CD4-positive, CD25-positive, alpha-beta regulatory T cell (primary cell): ENCODE data around the gene ARHGAP28. TPM values are rescaled to one million over a fixed set of nuclear protein-coding genes. Genes with fewer than 3 reads are reported as not detected.
"Not testable (repeated sequence)": the region's sequence is repeated elsewhere in the genome, so short reads cannot be mapped to it uniquely, and the experiment has no call there.

ENCODE experiments used
- ATAC-seq, 2 donors: fragments of 150-1000 bp; cut with Tn5 transposase; one replicate each; pipeline ENCODE4 v1.10.0; 2021; ENCODE audit warnings: low read depth in 2 of 2, moderate number of reproducible peaks in 2 of 2, moderate library complexity in 1 of 2
- DNase-seq, 3 donors: peaks; one replicate each; pipeline versions ENCODE4 v3.0.0 to v3.0.0-alpha.2; 2012 to 2022; ENCODE audit warnings: mixed read lengths in 1 of 3
- H3K27ac ChIP-seq: one replicate; pipeline ENCODE4 v1.7.0; 2013; ENCODE audit warnings: mild to moderate bottlenecking, low read length; ENCODE audit not compliant: insufficient read depth, poor library complexity, severe bottlenecking
- H3K27me3 ChIP-seq: one replicate; pipeline ENCODE4 v1.7.0; 2013; ENCODE audit warnings: low read length; ENCODE audit not compliant: control insufficient read depth, insufficient read depth
- H3K36me3 ChIP-seq: one replicate; pipeline ENCODE4 v1.7.0; 2013; ENCODE audit warnings: mild to moderate bottlenecking, low read length, moderate library complexity; ENCODE audit not compliant: control insufficient read depth, insufficient read depth
- H3K4me1 ChIP-seq: 2 replicates; pipeline ENCODE4 v1.7.0; 2013; ENCODE audit warnings: mild to moderate bottlenecking, low read length; ENCODE audit not compliant: insufficient read depth, control insufficient read depth, poor library complexity, severe bottlenecking
- H3K4me3 ChIP-seq: one replicate; pipeline ENCODE4 v1.7.0; 2013; ENCODE audit warnings: low read depth, mild to moderate bottlenecking, low read length, moderate library complexity
- H3K9me3 ChIP-seq, 2 experiments: 1 replicate in 1 of 2; 2 replicates in 1 of 2; pipeline ENCODE4 v1.7.0; 2013; ENCODE audit warnings: low read length in 2 of 2, mild to moderate bottlenecking in 1 of 2, moderate library complexity in 1 of 2; ENCODE audit not compliant: control insufficient read depth in 2 of 2
- H3K27ac Mint-ChIP-seq, 3 donors: one replicate each; pipeline ENCODE4 v1.8.0; 2020 to 2022; ENCODE audit warnings: mild to moderate bottlenecking in 3 of 3, mixed read lengths in 3 of 3, moderate library complexity in 2 of 3
- H3K27me3 Mint-ChIP-seq: one replicate; pipeline ENCODE4 v1.8.0; 2022; ENCODE audit warnings: mild to moderate bottlenecking, mixed read lengths
- H3K36me3 Mint-ChIP-seq: one replicate; pipeline ENCODE4 v1.8.0; 2020; ENCODE audit warnings: mixed read lengths
- H3K4me1 Mint-ChIP-seq, 4 donors: one replicate each; pipeline ENCODE4 v1.8.0; 2020 to 2022; ENCODE audit warnings: mixed read lengths in 4 of 4, mild to moderate bottlenecking in 1 of 4
- H3K4me3 Mint-ChIP-seq, 4 donors: one replicate each; pipeline ENCODE4 v1.8.0; 2020 to 2022; ENCODE audit warnings: mild to moderate bottlenecking in 4 of 4, mixed read lengths in 4 of 4, moderate library complexity in 3 of 4
- H3K9me3 Mint-ChIP-seq, 7 donors: one replicate each; pipeline ENCODE4 v1.8.0; 2020 to 2022; ENCODE audit warnings: mixed read lengths in 7 of 7, mild to moderate bottlenecking in 3 of 7, moderate library complexity in 2 of 7
- polyA plus RNA-seq, 4 donors: library from polyadenylated mRNA; unstranded; fragments of 300-500 nt; fragmentation: Illumina TruSeq; gene quantifications; one replicate each; pipeline ENCODE4 v1.2.3, GENCODE V29; 2021
- total RNA-seq: library from RNA; stranded (reverse); gene quantifications from one replicate; pipeline ENCODE4 v1.2.3, GENCODE V29; 2022

ARHGAP28 gene
- total and polyA plus RNA-seq, 5 donors from 2014 or later: not detected

DNA sequence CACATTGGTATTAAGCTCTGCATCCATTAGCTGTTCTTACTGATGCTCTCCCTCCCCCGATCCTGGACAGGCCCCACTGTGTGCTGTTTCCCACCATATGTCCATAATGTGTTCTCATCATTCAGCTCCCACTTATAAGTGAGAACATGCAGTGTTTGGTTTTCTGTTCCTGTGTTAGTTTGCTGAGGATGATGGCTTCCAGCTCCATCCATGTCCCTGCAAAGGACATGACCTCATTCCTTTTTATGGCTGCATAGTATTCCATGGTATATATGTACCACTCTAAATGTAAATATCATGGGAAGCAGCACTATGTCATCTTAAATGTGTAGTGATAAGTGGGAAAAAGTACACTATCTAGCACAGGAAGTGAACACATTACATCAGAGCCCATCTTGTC lies 116.0 kb downstream of the ARHGAP28 start:
- H3K4me1 Mint-ChIP-seq, H3K27me3 ChIP-seq, DNase-seq, H3K36me3 ChIP-seq, H3K4me3 ChIP-seq, H3K27ac ChIP-seq, H3K9me3 Mint-ChIP-seq, H3K4me1 ChIP-seq, H3K27ac Mint-ChIP-seq, H3K4me3 Mint-ChIP-seq, H3K27me3 Mint-ChIP-seq, ATAC-seq, H3K36me3 Mint-ChIP-seq, H3K9me3 ChIP-seq: not testable (repeated sequence)

DNA sequence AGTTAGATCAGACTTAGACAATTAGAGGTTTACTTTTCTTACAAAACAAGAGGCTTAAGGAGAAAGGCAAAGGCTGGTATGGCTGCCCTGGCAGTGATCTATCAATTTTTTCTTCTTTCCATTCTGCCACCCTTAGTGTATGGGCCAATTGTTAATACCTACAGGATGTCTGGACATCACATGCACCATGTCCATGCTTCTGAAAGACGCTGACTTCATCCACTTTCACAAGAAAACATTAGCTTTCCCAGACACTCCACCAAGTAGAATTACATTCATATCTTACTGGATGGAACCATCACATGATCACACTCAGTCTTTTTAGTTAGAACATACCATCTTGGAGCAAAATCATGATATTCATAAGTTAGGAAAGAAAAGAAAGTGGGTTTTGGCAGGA lies 120.9 kb downstream of the ARHGAP28 start:
- peaks cover 0 to 24% (median 4%) of the 10 kb centered on the region in 7 donors for H3K9me3 Mint-ChIP-seq
- no peak for DNase-seq
- no peaks in the 10 kb centered on the region for H3K27me3 Mint-ChIP-seq
- ATAC-seq: no peak
- Histone ChIP-seq H3K9me3 (no peaks in the 10 kb centered on the region), H3K27ac (no peak overlapping the region), H3K4me1 (no peaks in the 10 kb centered on the region), H3K27me3 (no peaks in the 10 kb centered on the region), H3K4me3 (no peak overlapping the region), H3K36me3 (no peaks in the 10 kb centered on the region)
- no peak overlapping the region for H3K4me3 Mint-ChIP-seq
- no peaks in the 10 kb centered on the region for H3K4me1 Mint-ChIP-seq
- no peaks in the 10 kb centered on the region for H3K36me3 Mint-ChIP-seq
- H3K27ac Mint-ChIP-seq: no peak overlapping the region

DNA sequence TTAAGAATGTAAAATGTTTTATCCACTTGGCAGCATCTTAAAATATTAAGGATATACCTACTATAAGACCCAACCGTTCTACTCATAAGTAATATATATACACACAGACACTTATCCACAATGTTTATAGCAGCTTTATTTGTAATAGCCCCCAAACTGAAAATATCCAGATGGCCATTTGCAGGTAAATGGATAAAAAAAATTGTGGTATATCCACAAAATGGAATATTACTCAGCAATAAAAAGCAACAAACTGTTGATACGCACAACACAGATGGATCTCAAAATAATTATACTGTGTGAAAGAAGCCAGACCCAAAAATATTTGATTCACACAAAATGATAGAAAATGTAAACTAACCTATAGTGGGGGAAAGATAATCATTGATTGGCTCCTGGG lies 122.0 kb downstream of the ARHGAP28 start:
- ATAC-seq: no peak
- no peak overlapping the region for H3K27ac Mint-ChIP-seq
- Histone ChIP-seq H3K4me1 (no peaks in the 10 kb centered on the region), H3K4me3 (no peak overlapping the region), H3K27me3 (no peaks in the 10 kb centered on the region), H3K9me3 (no peaks in the 10 kb centered on the region), H3K36me3 (no peaks in the 10 kb centered on the region), H3K27ac (no peak overlapping the region)
- no peak for DNase-seq
- no peaks in the 10 kb centered on the region for H3K27me3 Mint-ChIP-seq
- no peaks in the 10 kb centered on the region for H3K4me1 Mint-ChIP-seq
- H3K36me3 Mint-ChIP-seq: no peaks in the 10 kb centered on the region
- H3K9me3 Mint-ChIP-seq: peaks cover 0 to 16% (median 2%) of the 10 kb centered on the region in 7 donors
- no peak overlapping the region for H3K4me3 Mint-ChIP-seq

DNA sequence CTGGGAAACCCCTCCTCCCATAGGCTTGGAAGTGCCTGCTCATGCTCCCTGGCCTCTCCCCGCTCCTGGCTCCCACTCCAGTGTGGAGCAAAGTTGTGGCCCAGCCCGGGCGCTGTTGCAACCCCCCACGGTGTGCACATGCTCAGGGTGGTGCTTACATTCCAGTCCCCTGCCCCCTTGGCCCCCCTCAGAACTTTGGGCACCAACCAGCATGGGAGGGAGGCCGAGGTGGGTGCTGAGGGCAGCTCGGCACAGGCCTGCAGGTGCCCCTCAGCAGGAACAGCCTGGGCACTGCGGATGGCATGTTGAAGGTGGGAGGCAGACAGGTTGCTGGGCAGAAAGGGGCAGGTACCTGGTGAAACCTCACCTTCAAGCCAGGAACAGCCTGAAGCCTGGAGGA lies 125.3 kb downstream of the ARHGAP28 start:
- no peaks in the 10 kb centered on the region for H3K4me1 Mint-ChIP-seq

DNA sequence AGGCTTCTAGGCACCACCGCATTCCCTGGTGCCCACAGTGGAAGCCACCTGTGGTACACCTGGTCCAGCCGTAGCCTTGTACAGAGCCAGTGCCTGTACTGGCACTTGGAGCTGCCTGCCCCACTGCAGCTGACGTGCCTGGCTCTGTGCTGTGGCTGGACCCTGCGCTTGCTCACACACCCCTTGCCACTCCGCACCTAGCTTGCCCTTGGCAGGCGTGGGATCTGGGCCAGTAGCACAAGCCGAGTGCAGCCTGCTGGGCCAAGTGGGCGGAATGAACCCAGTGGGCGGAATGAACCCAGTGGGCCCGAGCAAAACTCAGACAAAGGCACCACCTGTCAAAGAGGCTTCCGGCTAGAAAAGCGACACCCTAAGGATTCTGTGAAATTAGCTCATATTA lies 126.3 kb downstream of the ARHGAP28 start:
- no peak overlapping the region for H3K27ac Mint-ChIP-seq

More for the DNA sequence above, 125.3 kb downstream of the ARHGAP28 start:
- DNase-seq (no peak), ATAC-seq (no peak)
- no peak overlapping the region for H3K4me3 Mint-ChIP-seq
- Histone ChIP-seq H3K9me3 (no peaks in the 10 kb centered on the region), H3K4me1 (no peaks in the 10 kb centered on the region), H3K36me3 (no peaks in the 10 kb centered on the region), H3K27ac (no peak overlapping the region), H3K4me3 (no peak overlapping the region), H3K27me3 (no peaks in the 10 kb centered on the region)
- H3K9me3 Mint-ChIP-seq: peaks cover 0 to 16% (median 2%) of the 10 kb centered on the region in 7 donors
- H3K36me3 Mint-ChIP-seq: no peaks in the 10 kb centered on the region
- H3K27ac Mint-ChIP-seq: no peak overlapping the region
- no peaks in the 10 kb centered on the region for H3K27me3 Mint-ChIP-seq

DNA sequence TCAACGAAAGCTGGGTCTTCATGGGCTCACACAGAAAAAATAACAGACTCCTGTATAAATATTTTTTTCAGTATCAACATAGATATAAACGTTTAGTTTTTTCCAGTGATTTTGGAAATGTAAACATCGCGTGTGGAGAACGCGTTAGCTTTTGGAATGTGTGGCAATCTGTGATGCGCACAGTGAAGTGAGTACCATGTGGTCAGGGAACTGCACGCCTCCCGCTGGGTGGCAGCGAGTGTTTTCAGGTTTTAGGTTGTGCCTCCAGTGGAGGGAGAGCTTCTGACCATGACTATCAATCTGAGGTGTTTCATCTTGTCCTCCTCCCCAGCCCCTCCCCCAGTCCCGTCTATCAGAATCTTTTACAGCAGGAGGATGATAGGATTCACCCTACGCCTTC lies 127.8 kb downstream of the ARHGAP28 start:
- no peaks in the 10 kb centered on the region for H3K4me1 ChIP-seq
- no peaks in the 10 kb centered on the region for H3K27me3 Mint-ChIP-seq
- H3K9me3 Mint-ChIP-seq: peaks cover 0 to 7% (median 2%) of the 10 kb centered on the region in 7 donors
- DNase-seq: no peak
- H3K27me3 ChIP-seq: no peaks in the 10 kb centered on the region
- no peaks in the 10 kb centered on the region for H3K4me1 Mint-ChIP-seq
- no peak overlapping the region for H3K27ac Mint-ChIP-seq
- H3K27ac ChIP-seq: no peak overlapping the region
- no peak overlapping the region for H3K4me3 Mint-ChIP-seq
- H3K36me3 ChIP-seq: no peaks in the 10 kb centered on the region
- no peaks in the 10 kb centered on the region for H3K36me3 Mint-ChIP-seq
- no peaks in the 10 kb centered on the region for H3K9me3 ChIP-seq
- ATAC-seq: no peak
- no peak overlapping the region for H3K4me3 ChIP-seq

More for the DNA sequence above, 126.3 kb downstream of the ARHGAP28 start:
- H3K36me3 Mint-ChIP-seq: no peaks in the 10 kb centered on the region
- no peak for DNase-seq
- no peak overlapping the region for H3K4me3 Mint-ChIP-seq
- Histone ChIP-seq H3K36me3 (no peaks in the 10 kb centered on the region), H3K27me3 (no peaks in the 10 kb centered on the region), H3K27ac (no peak overlapping the region), H3K4me1 (no peaks in the 10 kb centered on the region), H3K9me3 (no peaks in the 10 kb centered on the region), H3K4me3 (no peak overlapping the region)
- no peaks in the 10 kb centered on the region for H3K4me1 Mint-ChIP-seq
- peaks cover 0 to 16% (median 2%) of the 10 kb centered on the region in 7 donors for H3K9me3 Mint-ChIP-seq
- no peak for ATAC-seq
- H3K27me3 Mint-ChIP-seq: no peaks in the 10 kb centered on the region

DNA sequence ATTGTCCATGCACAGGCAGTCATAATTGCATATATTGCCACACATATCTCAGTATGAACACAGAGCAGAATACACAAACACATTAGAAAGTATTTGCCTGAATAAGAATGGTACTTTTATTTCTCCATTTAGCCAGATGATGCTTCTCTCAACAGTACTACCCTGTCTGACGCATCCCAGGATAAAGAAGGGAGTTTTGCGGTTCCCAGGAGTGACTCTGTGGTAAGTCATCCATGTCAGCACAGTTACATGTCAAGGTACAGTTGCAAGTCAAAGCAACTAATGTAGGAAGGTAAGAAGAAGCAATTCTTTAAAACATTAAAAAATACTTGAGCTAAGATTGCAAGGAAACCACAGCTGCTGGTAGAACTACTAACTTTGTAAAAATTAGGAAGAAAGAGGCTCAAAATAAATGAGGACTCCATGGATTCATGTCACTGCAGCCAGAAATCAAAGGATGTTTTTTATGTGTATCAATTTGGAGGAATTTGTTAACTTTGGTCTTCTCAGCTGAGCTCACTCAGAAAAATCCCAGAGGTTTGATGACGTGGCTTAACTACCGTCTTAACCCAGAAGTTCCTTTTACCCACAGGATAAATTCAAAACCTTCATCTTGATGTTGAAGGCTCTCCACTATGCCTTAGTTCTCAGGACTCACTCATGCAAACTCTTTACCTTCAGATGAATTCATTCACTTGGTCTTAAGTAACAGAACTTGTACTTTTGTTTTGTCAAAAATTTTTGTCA lies 130.3 kb downstream of the ARHGAP28 start:
- no peak overlapping the region for H3K4me3 ChIP-seq
- DNase-seq (no peak), ATAC-seq (no peak)
- no peaks in the 10 kb centered on the region for H3K9me3 ChIP-seq
- Mint-ChIP-seq H3K4me3 (no peak overlapping the region), H3K27me3 (no peaks in the 10 kb centered on the region), H3K9me3 (peaks cover 0 to 5% (median 0%) of the 10 kb centered on the region in 7 donors), H3K27ac (no peak overlapping the region), H3K4me1 (no peaks in the 10 kb centered on the region), H3K36me3 (no peaks in the 10 kb centered on the region)
- no peaks in the 10 kb centered on the region for H3K4me1 ChIP-seq
- no peaks in the 10 kb centered on the region for H3K27me3 ChIP-seq
- no peak overlapping the region for H3K27ac ChIP-seq
- no peaks in the 10 kb centered on the region for H3K36me3 ChIP-seq

DNA sequence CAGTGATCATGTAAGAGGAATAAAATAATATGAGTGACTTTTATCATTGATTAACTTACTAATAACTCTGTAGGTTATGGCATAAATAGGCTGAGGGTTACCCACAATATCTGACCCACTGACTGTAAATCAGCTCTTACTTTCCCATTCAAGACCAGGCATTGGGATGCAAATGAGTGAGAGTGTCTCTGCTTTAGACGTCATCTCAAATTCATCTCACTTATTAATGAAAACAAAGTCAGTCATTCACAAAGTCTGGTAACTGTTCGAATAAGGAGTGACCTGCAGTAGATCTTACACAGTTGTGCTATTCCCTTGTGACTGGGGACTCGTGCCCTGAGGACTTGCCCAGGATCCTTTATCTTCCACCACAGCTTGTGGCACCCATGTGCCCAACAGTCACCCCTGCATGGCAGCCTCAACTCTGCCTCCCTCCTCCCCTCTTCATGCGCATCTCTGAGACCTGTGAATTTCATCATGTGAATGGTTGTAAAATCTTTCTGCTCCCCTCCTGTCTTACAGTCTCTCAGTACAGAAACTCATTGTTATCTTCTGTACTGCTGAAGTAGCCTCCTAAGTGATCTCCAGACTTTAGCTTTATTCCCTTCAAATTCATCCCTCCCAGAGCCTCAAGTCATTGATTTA lies 131.4 kb downstream of the ARHGAP28 start:
- ATAC-seq: no peak
- Mint-ChIP-seq H3K4me3 (no peak overlapping the region), H3K4me1 (no peaks in the 10 kb centered on the region)

More for the DNA sequence above, 131.4 kb downstream of the ARHGAP28 start:
- H3K9me3 ChIP-seq: no peaks in the 10 kb centered on the region
- no peaks in the 10 kb centered on the region for H3K36me3 ChIP-seq
- DNase-seq: no peak
- Mint-ChIP-seq H3K36me3 (no peaks in the 10 kb centered on the region), H3K27ac (peak overlapping the region in 1 of 3 donors; percentile 28), H3K27me3 (no peaks in the 10 kb centered on the region), H3K9me3 (peaks cover 0 to 5% (median 0%) of the 10 kb centered on the region in 7 donors)
- no peaks in the 10 kb centered on the region for H3K4me1 ChIP-seq
- no peaks in the 10 kb centered on the region for H3K27me3 ChIP-seq
- no peak overlapping the region for H3K4me3 ChIP-seq
- no peak overlapping the region for H3K27ac ChIP-seq
